PC-3 (cell line): Measurements from ENCODE around the gene IMPACT. TPM values are rescaled to one million over a fixed set of nuclear protein-coding genes. Genes with fewer than 3 reads are reported as not detected.
A peak's percentile ranks its signal among the peaks of the same experiment; 100 is the strongest.

Experiments
- ATAC-seq: fragments of 200-7000 bp; cut with Tn5 transposase; 2 replicates; pipeline ENCODE4 v1.9.1; 2020; ENCODE audit warnings: mild to moderate bottlenecking, moderate library complexity
- BruUV-seq: library from RNA; stranded (reverse); fragments of 400-500 nt; replicated peaks from 2 replicates; lab custom pipeline; 2021; lab: Mats Ljungman, UMichigan
- CTCF ChIA-PET: fragments of 300-600 bp; sonication (Branson Sonifier 250); formaldehyde crosslinking; loops from one replicate; lab custom pipeline; 2022; ENCODE audit warnings: antibody characterized with exemption; lab: Charles Lee
- POLR2A ChIA-PET: fragments of 300-600 bp; sonication (Branson Sonifier 250); formaldehyde crosslinking; loops from one replicate; lab custom pipeline; 2022; ENCODE audit warnings: antibody characterized with exemption; ENCODE audit not compliant: unreplicated experiment; lab: Charles Lee
- DNase-seq: peaks from one replicate; pipeline ENCODE4 v3.0.0-alpha.2; 2015
- H2AFZ ChIP-seq: fragments of 300-600 bp; sonication (generic); 2 replicates; pipeline ENCODE4 v1.6.0; 2016; ENCODE audit warnings: antibody characterized with exemption, low read length
- H3F3A ChIP-seq: fragments of 300-600 bp; sonication (generic); one replicate; pipeline ENCODE4 v1.6.0; 2017; ENCODE audit warnings: antibody characterized with exemption, low read length, control low read depth, mild to moderate bottlenecking; ENCODE audit not compliant: unreplicated experiment
- H3K27ac ChIP-seq: fragments of 300-600 bp; sonication (generic); 2 replicates; pipeline ENCODE4 v1.5.1; 2016; ENCODE audit warnings: mild to moderate bottlenecking, low read length
- H3K27me3 ChIP-seq: fragments of 300-600 bp; sonication (generic); 2 replicates; pipeline ENCODE4 v1.6.1; 2016; ENCODE audit warnings: low read length, mixed read lengths
- H3K36me3 ChIP-seq: fragments of 300-600 bp; sonication (generic); 2 replicates; pipeline ENCODE4 v1.6.1; 2016; ENCODE audit warnings: low read depth, mixed run types, low read length, mixed read lengths
- H3K4me1 ChIP-seq: fragments of 300-600 bp; sonication (generic); 2 replicates; pipeline ENCODE4 v1.5.1; 2016; ENCODE audit warnings: low read length; ENCODE audit not compliant: insufficient read depth
- H3K4me2 ChIP-seq: fragments of 300-600 bp; sonication (generic); 2 replicates; pipeline ENCODE4 v1.6.0; 2016; ENCODE audit warnings: low read length
- H3K4me3 ChIP-seq: fragments of 300-600 bp; sonication (generic); 2 replicates; pipeline ENCODE4 v1.5.1; 2016; ENCODE audit warnings: mild to moderate bottlenecking, low read length, mixed read lengths
- H3K79me2 ChIP-seq: fragments of 300-600 bp; sonication (generic); 2 replicates; pipeline ENCODE4 v1.6.1; 2017; ENCODE audit warnings: low read length, mixed read lengths
- H3K9ac ChIP-seq: fragments of 300-600 bp; sonication (generic); 2 replicates; pipeline ENCODE4 v1.6.0; 2016; ENCODE audit warnings: mild to moderate bottlenecking, low read length
- H3K9me2 ChIP-seq: fragments of 300-600 bp; sonication (generic); replicated peaks from 2 replicates; pipeline ENCODE4 v1.6.1; 2016; ENCODE audit warnings: mixed run types, low read length, mixed read lengths
- H3K9me3 ChIP-seq: fragments of 300-600 bp; sonication (generic); 2 replicates; pipeline ENCODE4 v1.6.1; 2016; ENCODE audit warnings: low read length, mixed read lengths
- H4K20me1 ChIP-seq: fragments of 300-600 bp; sonication (generic); 2 replicates; pipeline ENCODE4 v1.6.1; 2016; ENCODE audit warnings: low read length, mixed read lengths
- EZH2 ChIP-seq: fragments of 300-600 bp; sonication (generic); IDR thresholded peaks from one replicate; pipeline ENCODE4 v1.6.1; 2017; ENCODE audit warnings: antibody characterized with exemption, mild to moderate bottlenecking, low read length; ENCODE audit not compliant: unreplicated experiment
- EZH2phosphoT487 ChIP-seq: fragments of 300-600 bp; sonication (generic); IDR thresholded peaks from 2 replicates; pipeline ENCODE4 v1.6.1; 2018; ENCODE audit warnings: mild to moderate bottlenecking, antibody characterized with exemption, low read length, borderline replicate concordance
- intact Hi-C: fragments of 100-400 bp; cut with micrococcal nuclease; formaldehyde crosslinking; loops from 2 replicates; pipeline ENCODE4 v1.9.0; 2023
- total RNA-seq: library from RNA; depleted of rRNA; stranded (reverse); fragments of >200 nt; gene quantifications from 2 replicates; pipeline ENCODE4 v1.2.3, GENCODE V29; 2014
- TF ChIP-seq, protein P1 (sequence below): fragments of 300-600 bp; sonication (generic); conservative IDR thresholded peaks from 2 replicates; pipeline ENCODE4 v1.5.1; 2017; ENCODE audit warnings: antibody characterized with exemption, low read depth, mild to moderate bottlenecking, low read length

Gene IMPACT
- total RNA-seq, 1 experiment from 2014 or later: 19.9 TPM

DNA sequence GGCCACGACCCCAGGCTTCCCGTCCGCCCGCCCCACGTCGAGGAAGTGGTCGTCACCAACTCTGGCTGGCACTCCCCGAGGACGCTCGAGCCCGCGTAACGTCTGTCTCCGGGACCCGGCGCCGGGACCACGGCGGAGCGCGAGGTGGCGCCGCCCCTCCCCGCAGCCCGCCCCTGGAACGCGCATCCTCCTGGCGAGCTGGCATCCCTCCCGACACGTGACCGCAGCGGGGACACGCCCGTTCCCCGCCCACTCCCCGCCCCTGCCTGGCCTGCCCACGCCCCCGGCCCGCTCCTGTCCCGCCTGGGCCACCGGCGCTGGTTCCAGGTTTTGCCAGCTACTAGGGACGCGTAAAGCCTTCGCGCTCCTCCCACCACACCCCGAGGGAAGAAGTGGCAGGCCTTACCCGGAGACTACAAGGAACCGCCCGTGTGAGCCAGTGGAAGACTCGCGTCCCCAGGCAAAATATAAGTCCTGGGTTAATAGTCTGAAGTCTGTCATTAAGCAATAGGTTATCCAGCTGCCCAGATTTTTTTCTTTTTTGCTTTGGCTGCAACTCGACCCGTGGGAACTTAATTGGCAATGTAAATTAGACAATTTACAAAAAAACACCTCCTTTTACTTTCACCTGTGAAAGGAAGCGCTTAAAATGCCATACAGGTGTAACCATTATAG is 28.6 kb upstream of the IMPACT start, which contains the start of gene OSBPL1A:
TSS of gene OSBPL1A (minus strand) at position 131 of the 675 bp plus-strand sequence. CDS start 20,291 bp downstream, outside the sequence.
- no TSS peak for BruUV-seq
- peak within 1 kb of the TSS; percentile 93 for H2AFZ ChIP-seq
- H3K4me2 ChIP-seq: peak within 1 kb of the TSS; percentile 93
- peak within 1 kb of the TSS; percentile 83 for H3K9ac ChIP-seq
- DNase-seq (peak; percentile 93), ATAC-seq (peak; percentile 88)
- intact Hi-C loops: loop anchor here (5.0 kb wide), 1 partner anchor 954 kb away; the partner anchor contains the start of gene ZNF521
- H3K9me2 ChIP-seq: no peaks in the 10 kb centered on the region
- peaks cover 24% of the 10 kb centered on the region for H3K4me1 ChIP-seq
- no peak for TF ChIP-seq EZH2phosphoT487
- TF ChIP-seq, protein P1, sequence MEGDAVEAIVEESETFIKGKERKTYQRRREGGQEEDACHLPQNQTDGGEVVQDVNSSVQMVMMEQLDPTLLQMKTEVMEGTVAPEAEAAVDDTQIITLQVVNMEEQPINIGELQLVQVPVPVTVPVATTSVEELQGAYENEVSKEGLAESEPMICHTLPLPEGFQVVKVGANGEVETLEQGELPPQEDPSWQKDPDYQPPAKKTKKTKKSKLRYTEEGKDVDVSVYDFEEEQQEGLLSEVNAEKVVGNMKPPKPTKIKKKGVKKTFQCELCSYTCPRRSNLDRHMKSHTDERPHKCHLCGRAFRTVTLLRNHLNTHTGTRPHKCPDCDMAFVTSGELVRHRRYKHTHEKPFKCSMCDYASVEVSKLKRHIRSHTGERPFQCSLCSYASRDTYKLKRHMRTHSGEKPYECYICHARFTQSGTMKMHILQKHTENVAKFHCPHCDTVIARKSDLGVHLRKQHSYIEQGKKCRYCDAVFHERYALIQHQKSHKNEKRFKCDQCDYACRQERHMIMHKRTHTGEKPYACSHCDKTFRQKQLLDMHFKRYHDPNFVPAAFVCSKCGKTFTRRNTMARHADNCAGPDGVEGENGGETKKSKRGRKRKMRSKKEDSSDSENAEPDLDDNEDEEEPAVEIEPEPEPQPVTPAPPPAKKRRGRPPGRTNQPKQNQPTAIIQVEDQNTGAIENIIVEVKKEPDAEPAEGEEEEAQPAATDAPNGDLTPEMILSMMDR: no peak
- no peak for TF ChIP-seq EZH2
- CTCF ChIA-PET: interaction anchor here (0.6 kb wide), 4 partner anchors 45 to 1796 kb away, joined by 5 to 10 read pairs (median 6); no protein-coding TSS in a partner anchor
- H3K36me3 ChIP-seq: no peaks in the 10 kb centered on the region
- peak within 1 kb of the TSS; percentile 80 for H3K4me3 ChIP-seq
- no peaks in the 10 kb centered on the region for H3K27me3 ChIP-seq
- H4K20me1 ChIP-seq: no peaks in the 10 kb centered on the region
- no peaks in the 10 kb centered on the region for H3K9me3 ChIP-seq
- H3F3A ChIP-seq: no peaks in the 10 kb centered on the region
- peak within 1 kb of the TSS; percentile 24 for H3K27ac ChIP-seq
- peaks cover 20% of the 10 kb centered on the region; the same call in 1 of the 2 replicates for H3K79me2 ChIP-seq
- POLR2A ChIA-PET: interaction anchor here (0.6 to 0.7 kb wide), 2 partner anchors 38 to 516 kb away, joined by 5 to 6 read pairs; no protein-coding TSS in a partner anchor

DNA sequence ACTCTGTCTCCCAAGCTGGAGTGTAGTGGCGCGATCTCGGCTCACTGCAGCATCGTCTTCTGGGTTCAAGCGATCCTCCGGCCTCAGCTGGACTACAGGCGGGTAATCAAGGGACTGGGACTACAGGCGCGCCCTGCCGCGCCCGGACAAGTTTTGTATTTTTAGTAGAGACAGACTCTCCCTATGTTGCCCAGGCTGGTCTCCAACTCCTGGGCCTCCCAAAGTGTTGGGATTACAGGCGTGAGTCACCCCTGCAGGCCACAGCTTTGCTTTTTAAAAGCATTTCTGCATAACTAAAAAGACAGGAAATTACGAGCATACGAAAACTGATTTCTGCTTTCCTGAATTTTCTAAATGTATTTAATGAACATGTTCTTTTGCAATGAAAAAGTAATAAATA is 27.9 kb upstream of the IMPACT start:
- peak; percentile 43 for DNase-seq

More for the DNA sequence above, 27.9 kb upstream of the IMPACT start:
- H4K20me1 ChIP-seq: no peaks in the 10 kb centered on the region
- ATAC-seq: peak; percentile 43
- peak overlapping the region; percentile 64 for H2AFZ ChIP-seq
- H3K27me3 ChIP-seq: no peaks in the 10 kb centered on the region
- H3K9me3 ChIP-seq: no peaks in the 10 kb centered on the region
- BruUV-seq: no TSS peak
- no peaks in the 10 kb centered on the region for H3K36me3 ChIP-seq
- no peak for TF ChIP-seq EZH2
- TF ChIP-seq, protein P1: no peak
- intact Hi-C loops: loop anchor here (5.0 kb wide), 1 partner anchor 954 kb away; the partner anchor contains the start of gene ZNF521
- POLR2A ChIA-PET: interaction anchor here (0.7 kb wide), 1 partner anchor 37 kb away, joined by 6 read pairs; no protein-coding TSS in a partner anchor
- peak overlapping the region; percentile 80; the same call in 1 of the 2 replicates for H3K4me3 ChIP-seq
- H3K27ac ChIP-seq: peak overlapping the region; percentile 11; the same call in 1 of the 2 replicates
- no peaks in the 10 kb centered on the region for H3K9me2 ChIP-seq
- CTCF ChIA-PET: no interaction called here
- H3F3A ChIP-seq: no peaks in the 10 kb centered on the region
- H3K79me2 ChIP-seq: peaks cover 20% of the 10 kb centered on the region; the same call in 1 of the 2 replicates
- peak overlapping the region; percentile 93 for H3K4me2 ChIP-seq
- peaks cover 24% of the 10 kb centered on the region for H3K4me1 ChIP-seq
- H3K9ac ChIP-seq: no peak overlapping the region
